Measurements from ENCODE around the gene ANTXR1.

Gene ANTXR1

GRCh38 chr2:69007603-69008002, 5.4 kb upstream of the ANTXR1 start:
- no peak for FAIRE-seq

- FAIRE-seq, result no peak
These were observed 2.4 kb upstream of the ANTXR1 start for GRCh38 chr2:69010437-69011194.

- no peak for FAIRE-seq
These were observed 1.3 kb upstream of the ANTXR1 start for GRCh38 chr2:69011611-69012157.

- no peak for FAIRE-seq
These were observed 453 bp upstream of the ANTXR1 start for GRCh38 chr2:69012310-69013141.

GRCh38 chr2:69013840-69014821, 1.2 kb downstream of the ANTXR1 start:
- FAIRE-seq, result no peak

GRCh38 chr2:69017080-69017479, 4.1 kb downstream of the ANTXR1 start:
- no peak for FAIRE-seq

- no peak for FAIRE-seq
These were observed 4.9 kb downstream of the ANTXR1 start for GRCh38 chr2:69017835-69018234.

GRCh38 chr2:69018678-69019095, 5.7 kb downstream of the ANTXR1 start:
- FAIRE-seq, result no peak

GRCh38 chr2:69020496-69021426, 7.8 kb downstream of the ANTXR1 start:
- no peak for FAIRE-seq

- FAIRE-seq, result no peak
These were observed 8.7 kb downstream of the ANTXR1 start for GRCh38 chr2:69021727-69022126.

- FAIRE-seq, result no peak
These were observed 9.6 kb downstream of the ANTXR1 start for GRCh38 chr2:69022548-69022947.

GRCh38 chr2:69023236-69023635, 10.3 kb downstream of the ANTXR1 start:
- FAIRE-seq, result no peak

- FAIRE-seq, result no peak
These were observed 13.0 kb downstream of the ANTXR1 start for GRCh38 chr2:69026026-69026425.

GRCh38 chr2:69026691-69027459, 13.9 kb downstream of the ANTXR1 start:
- FAIRE-seq, result no peak

GRCh38 chr2:69030800-69031428, 17.9 kb downstream of the ANTXR1 start:
- FAIRE-seq, result no peak

GRCh38 chr2:69031466-69031865, 18.5 kb downstream of the ANTXR1 start:
- FAIRE-seq, result no peak

GRCh38 chr2:69032336-69032735, 19.4 kb downstream of the ANTXR1 start:
- no peak for FAIRE-seq

GRCh38 chr2:69033461-69034095, 20.6 kb downstream of the ANTXR1 start:
- no peak for FAIRE-seq

- no peak for FAIRE-seq
These were observed 21.1 kb downstream of the ANTXR1 start for GRCh38 chr2:69034122-69034521.

- no peak for FAIRE-seq
These were observed 21.9 kb downstream of the ANTXR1 start for GRCh38 chr2:69034845-69035244.

Measured in islet of Langerhans (tissue), 1 donor.